SKM-1 (cell line): ENCODE results near the gene KHDRBS2.

Experiments used
- DNase-seq: peaks from one replicate; lab custom pipeline; 2025; ENCODE audit not compliant: unreplicated experiment; lab: John Stamatoyannopoulos, UW

The KHDRBS2 gene

DNA sequence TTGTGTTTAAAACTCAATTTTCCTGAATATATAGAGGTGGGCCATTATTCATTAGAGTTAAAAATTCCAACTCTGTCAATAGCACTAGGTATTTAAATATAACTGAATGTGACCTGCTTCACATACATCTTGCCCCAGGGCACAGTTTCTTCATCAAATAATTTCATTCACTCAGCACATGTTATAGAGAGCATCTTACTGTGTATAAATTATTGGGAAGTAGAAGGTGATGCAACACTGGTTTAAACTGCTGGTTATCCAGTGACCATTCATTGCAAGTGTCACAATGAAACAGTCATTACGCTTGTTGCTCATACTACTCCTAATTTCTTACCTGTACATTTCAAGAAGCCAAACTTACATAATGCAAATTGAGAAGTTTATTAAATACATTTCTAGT is 93.4 kb downstream of the KHDRBS2 start:
- DNase-seq, result no peak

DNA sequence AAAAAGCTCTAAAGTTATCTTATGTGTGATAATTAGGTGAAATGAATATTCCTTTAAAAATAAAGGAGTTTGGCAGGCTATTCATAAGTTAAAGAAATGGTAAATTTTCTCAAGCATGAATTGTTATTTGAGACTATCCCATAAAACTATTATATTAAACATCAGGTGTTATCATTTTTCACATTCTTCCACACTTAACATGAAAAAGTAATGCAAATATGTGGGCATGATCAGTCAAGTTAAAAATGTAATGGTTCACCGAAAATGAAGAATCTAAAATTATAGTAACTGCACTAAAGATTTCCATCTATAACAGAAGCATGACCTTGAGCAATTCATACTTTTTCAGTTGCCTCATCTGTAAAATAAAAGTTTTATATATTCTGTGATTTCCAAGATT is 110.8 kb downstream of the KHDRBS2 start:
- DNase-seq, result no peak

DNA sequence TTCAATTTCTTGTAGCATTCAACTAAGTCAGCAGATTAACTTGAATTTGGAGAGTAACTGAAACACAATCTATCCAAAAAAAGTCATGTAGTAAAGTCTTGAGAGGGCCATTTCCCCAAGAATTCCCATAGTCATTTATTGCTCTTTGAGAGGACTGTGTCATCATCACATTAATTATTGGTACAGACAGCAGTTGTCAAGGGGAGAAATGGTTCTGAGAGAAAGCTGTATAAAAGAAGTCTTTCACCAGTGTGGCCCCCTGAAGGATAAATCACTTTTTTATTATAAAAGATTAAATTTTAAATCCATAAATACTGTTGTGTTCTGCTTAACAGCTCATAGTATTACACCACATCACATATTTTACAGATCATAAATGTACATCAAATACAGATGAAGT is 111.5 kb downstream of the KHDRBS2 start:
- DNase-seq, result no peak

DNA sequence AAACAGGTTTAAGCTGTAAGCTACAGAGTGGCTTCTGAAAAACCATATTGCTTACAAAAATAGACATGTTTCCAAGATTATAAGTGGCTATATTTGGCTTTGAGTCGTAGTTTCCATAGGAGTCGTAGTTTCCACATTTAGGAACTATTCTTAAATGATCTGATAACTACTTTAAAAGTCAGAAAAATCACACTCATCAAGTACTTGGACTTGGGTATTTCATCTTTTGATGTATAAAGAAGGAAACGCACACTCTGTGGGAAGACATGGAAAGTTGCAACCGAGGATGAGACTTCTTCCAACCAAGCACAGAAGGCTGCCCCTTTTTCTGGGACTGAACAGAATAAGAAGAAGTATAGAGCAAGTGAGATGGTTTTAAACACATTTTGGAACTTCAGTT is 118.3 kb downstream of the KHDRBS2 start:
- DNase-seq, result no peak

DNA sequence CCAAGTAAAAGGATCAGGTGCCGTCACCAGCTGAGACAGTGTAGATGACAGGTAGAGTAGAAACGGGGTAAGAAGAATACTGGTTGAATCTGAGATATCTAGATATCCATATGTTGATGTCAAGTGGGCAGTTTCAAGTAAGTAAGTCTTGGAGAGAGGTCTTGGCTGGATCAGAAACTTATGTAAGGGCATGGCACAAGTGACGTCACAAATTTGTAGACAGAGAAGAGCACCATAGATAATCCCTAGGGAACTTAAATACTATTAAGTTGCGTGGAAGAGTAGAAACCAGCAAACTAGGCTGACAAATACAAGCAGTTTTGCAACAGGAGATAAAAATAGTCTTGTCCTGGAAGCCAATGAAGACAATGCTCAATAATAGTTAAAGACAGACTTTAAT is 123.2 kb downstream of the KHDRBS2 start:
- no peak for DNase-seq

- no peak for DNase-seq
Measured at GRCh38 chr6:62152796-62153195, 133.2 kb downstream of the KHDRBS2 start.

- DNase-seq, result peak; percentile 22
Measured at GRCh38 chr6:62150048-62150663, 135.9 kb downstream of the KHDRBS2 start.

DNA sequence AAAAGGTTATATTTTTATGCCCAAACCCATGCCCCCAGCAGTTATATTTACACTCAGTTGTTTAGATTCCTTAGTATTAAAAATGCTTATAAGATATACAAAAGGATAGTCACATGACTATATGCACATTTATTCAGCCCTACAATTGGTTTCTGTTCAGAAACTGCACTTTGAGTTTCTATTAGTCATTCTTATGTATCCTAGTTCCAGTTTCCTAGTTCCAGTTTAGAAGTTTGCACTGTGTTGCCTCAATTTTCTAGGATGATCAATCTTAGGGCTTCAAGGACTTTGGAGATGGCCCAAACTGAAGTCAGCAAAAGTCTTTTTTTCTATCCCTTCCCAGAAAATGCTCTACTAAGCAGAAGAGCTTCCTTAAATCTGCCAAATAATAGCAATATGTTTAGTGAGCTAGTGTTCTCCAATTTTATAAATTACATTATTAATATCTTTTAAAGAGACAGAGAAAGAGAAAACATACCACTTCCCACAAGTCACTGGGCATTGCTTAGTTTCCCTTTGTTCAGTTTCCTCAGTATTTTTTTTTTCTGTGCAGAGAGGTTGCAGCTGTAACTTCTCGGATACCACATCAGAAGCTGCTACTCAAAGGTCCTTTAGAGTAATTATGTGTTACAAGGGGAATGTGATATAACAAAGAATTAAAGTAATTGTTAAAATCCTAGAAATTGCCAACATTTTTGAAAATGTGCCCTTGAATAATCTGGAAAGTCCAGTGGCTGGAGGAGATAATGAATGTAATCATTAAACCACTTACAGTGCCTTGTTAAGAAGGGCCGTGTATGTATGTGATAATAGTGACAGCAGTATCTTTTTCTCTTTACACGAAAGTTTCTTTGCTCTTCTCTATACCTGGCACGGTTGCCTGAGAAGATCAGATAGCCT is 138.8 kb downstream of the KHDRBS2 start:
- DNase-seq, result no peak

- DNase-seq, result no peak
Measured at GRCh38 chr6:62129127-62129526, 156.9 kb downstream of the KHDRBS2 start.

- no peak for DNase-seq
Measured at GRCh38 chr6:62119401-62119800, 166.6 kb downstream of the KHDRBS2 start.

GRCh38 chr6:62103186-62103859 is 182.7 kb downstream of the KHDRBS2 start:
- no peak for DNase-seq

GRCh38 chr6:62102387-62102786 is 183.6 kb downstream of the KHDRBS2 start:
- DNase-seq, result no peak

DNA sequence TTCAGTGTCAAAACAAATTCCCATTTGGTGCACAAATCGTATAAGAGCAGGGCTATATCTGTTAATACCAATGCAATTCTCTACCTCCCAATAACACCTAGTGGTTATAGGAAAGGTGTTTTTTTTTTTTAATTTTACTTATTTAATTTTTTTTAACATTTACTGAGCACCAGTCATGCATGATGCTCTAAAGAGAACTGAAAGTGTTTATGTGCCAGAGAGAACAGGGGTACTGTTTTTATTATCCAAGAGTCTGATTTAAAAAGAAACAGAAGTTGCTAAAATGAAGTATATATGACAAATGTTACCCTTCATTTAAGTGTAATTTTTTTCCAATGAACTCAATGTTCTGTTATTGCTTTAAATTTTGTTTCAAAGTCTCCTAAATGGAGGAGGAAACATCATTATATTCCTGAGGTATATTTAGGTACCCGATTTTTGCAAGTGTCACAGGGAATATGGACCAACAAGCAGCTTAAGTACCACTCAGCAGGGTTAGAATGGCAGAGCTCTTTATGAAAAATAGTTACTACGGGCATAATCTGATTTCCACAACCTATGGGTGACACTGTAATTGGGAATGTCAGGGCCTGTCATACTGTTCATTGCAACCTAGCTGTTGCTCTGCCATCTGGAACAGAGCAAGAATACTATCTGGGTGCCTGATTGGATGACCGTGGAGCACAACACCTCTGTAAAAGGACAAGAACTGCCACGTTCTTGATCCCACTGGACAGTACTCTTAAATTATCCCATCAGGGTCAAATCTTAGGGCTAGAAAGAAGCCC is 195.4 kb downstream of the KHDRBS2 start:
- no peak for DNase-seq

GRCh38 chr6:62089781-62090180 is 196.2 kb downstream of the KHDRBS2 start:
- no peak for DNase-seq

- DNase-seq, result no peak
Measured at GRCh38 chr6:62086047-62086446, 200.0 kb downstream of the KHDRBS2 start.

DNA sequence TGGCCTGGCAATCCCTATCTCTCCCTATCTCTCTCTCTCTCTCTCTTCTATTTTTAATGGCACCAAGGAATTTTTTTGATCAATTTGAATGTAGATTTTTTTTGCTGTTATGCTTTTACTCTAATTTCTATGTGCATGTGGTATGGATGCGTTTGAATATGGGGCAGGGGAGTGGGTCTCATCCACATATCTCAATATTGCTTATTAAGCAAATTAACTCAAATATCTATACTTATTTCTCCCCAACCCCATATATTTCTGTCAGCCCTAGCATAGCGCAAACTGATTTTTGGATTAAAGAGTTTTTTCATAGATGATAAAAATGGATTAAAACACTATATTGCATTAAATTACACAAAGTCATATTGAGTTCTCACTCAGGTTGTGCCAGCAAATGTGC is 210.2 kb downstream of the KHDRBS2 start:
- no peak for DNase-seq

- no peak for DNase-seq
Measured at GRCh38 chr6:62059901-62060300, 226.1 kb downstream of the KHDRBS2 start.

DNA sequence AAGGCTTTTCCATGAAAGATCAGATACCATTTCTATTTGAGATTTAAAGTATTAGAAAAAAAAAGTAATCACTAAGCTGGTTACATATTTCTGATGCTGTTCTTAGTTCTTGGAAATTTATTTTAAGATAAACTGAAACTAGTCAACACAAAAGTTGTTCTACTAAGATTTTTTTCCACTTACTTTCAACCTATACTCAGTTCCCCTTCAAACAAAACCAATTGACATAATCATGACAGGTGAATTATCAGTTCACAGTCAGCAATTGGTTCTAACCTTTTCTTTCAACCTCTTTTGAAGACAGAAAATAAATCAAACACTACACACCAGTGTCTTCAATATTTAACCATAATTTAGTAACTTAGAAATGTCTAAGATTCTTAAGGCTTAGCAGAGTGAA is 228.7 kb downstream of the KHDRBS2 start:
- no peak for DNase-seq

GRCh38 chr6:62045502-62045901 is 240.5 kb downstream of the KHDRBS2 start:
- no peak for DNase-seq

DNA sequence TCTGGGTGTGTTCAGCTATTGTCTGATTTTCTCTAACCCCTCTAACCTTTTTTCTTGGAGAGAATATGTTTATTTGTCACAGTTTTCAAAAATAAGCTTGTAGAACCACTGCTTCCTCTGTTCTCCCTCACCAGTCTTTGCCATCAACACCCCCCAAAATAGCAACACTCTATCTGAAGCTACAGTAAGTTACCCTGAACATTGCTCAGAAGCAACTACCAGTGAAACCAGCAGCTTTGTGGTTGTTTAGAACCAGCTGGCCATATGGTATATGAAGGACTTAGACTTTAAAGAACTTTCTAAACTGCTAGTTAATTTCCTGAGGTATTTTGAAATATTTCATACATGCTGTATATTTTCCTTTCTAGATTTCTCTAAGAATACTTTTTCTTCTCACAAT is 242.9 kb downstream of the KHDRBS2 start:
- no peak for DNase-seq

GRCh38 chr6:62042429-62042828 is 243.6 kb downstream of the KHDRBS2 start:
- DNase-seq, result no peak
